Left cardiac atrium (tissue), 4 donors: ENCODE measurements around the gene ACOXL. TPM values are rescaled to one million over a fixed set of nuclear protein-coding genes. Genes with fewer than 3 reads are reported as not detected.

Source experiments
- ATAC-seq, 2 donors: fragments of 200-7000 bp; cut with Tn5 transposase; one replicate each; pipeline ENCODE4 v1.9.1; 2020; ENCODE audit warnings: mild to moderate bottlenecking in 2 of 2, moderate library complexity in 2 of 2
- DNase-seq: peaks from one replicate; pipeline ENCODE4 v3.0.0-alpha.2; 2020
- intact Hi-C, 2 donors: fragments of 100-400 bp; cut with DNase I; formaldehyde crosslinking; loops; one replicate each; pipeline versions ENCODE4 v1.14.1 to v1.15.1; 2022 to 2023
- total RNA-seq, 2 donors: library from RNA; stranded (reverse); fragmentation: NEBNext Ultra II Directional; extraction: Animal tissue kit (Norgen Biotek cat#: 25700); gene quantifications; one replicate each; pipeline ENCODE4 v1.2.1, GENCODE V29; 2021
- donor health status: DM: no; HTN: yes; CAD: no.
- donor health status: DM: no; HTN: yes; CAD: no; lungs with severe emphysema.
- donor health status: DM: yes; HTN: yes; CAD: no.
- donor health status: Dilated cardiomyopathy.

Gene ACOXL
- total RNA-seq, 2 donors from 2014 or later = 0.12 TPM; not detected in 1

GRCh38 chr2:111140815-111141214 is 408.4 kb downstream of the ACOXL start:
- ATAC-seq (no peak), DNase-seq (no peak)
- intact Hi-C loops = no loop called here

- intact Hi-C loops = no loop called here
- ATAC-seq (no peak), DNase-seq (no peak)
Measured at GRCh38 chr2:111142101-111142500, 409.7 kb downstream of the ACOXL start.

GRCh38 chr2:111143107-111143842 is 410.9 kb downstream of the ACOXL start:
- ATAC-seq (peak in 1 of 2 donors; percentile 49), DNase-seq (no peak)
- intact Hi-C loops = no loop called here

GRCh38 chr2:111143843-111144198 is 411.4 kb downstream of the ACOXL start:
- DNase-seq (no peak), ATAC-seq (no peak)
- intact Hi-C loops = no loop called here

GRCh38 chr2:111145103-111145760 is 412.9 kb downstream of the ACOXL start:
- intact Hi-C loops = no loop called here
- ATAC-seq (no peak), DNase-seq (no peak)

GRCh38 chr2:111145951-111146350 is 413.6 kb downstream of the ACOXL start:
- DNase-seq (no peak), ATAC-seq (no peak)
- intact Hi-C loops = no loop called here

GRCh38 chr2:111148225-111148873 is 416.0 kb downstream of the ACOXL start:
- ATAC-seq = no peak

GRCh38 chr2:111148925-111149324 is 416.6 kb downstream of the ACOXL start:
- intact Hi-C loops = no loop called here
- DNase-seq (no peak), ATAC-seq (no peak)

More at GRCh38 chr2:111148225-111148873, 416.0 kb downstream of the ACOXL start:
- intact Hi-C loops = no loop called here
- no peak for DNase-seq

GRCh38 chr2:111149882-111150455 is 417.6 kb downstream of the ACOXL start:
- no peak for DNase-seq
- intact Hi-C loops = no loop called here
- ATAC-seq = no peak

GRCh38 chr2:111154758-111155157 is 422.4 kb downstream of the ACOXL start:
- intact Hi-C loops = no loop called here
- ATAC-seq (no peak), DNase-seq (no peak)

- DNase-seq (no peak), ATAC-seq (no peak)
- intact Hi-C loops = no loop called here
Measured at GRCh38 chr2:111155610-111156009, 423.2 kb downstream of the ACOXL start.

GRCh38 chr2:111156529-111156928 is 424.2 kb downstream of the ACOXL start:
- no peak for ATAC-seq
- DNase-seq = no peak
- intact Hi-C loops = no loop called here

GRCh38 chr2:111157071-111157661 is 424.8 kb downstream of the ACOXL start:
- intact Hi-C loops = no loop called here
- ATAC-seq = no peak
- DNase-seq = no peak

- ATAC-seq (no peak), DNase-seq (no peak)
- intact Hi-C loops = no loop called here
Measured at GRCh38 chr2:111157798-111158197, 425.4 kb downstream of the ACOXL start.

GRCh38 chr2:111159641-111160040 is 427.3 kb downstream of the ACOXL start:
- ATAC-seq (no peak), DNase-seq (no peak)
- intact Hi-C loops = no loop called here

- intact Hi-C loops = no loop called here
- peak in 1 of 2 donors; percentile 83 for ATAC-seq
Measured at GRCh38 chr2:111160758-111161157, 428.4 kb downstream of the ACOXL start.

GRCh38 chr2:111161971-111162370 is 429.6 kb downstream of the ACOXL start:
- ATAC-seq = peak; percentile 81 to 84
- intact Hi-C loops = no loop called here
- DNase-seq = peak; percentile 63

More at GRCh38 chr2:111160758-111161157, 428.4 kb downstream of the ACOXL start:
- DNase-seq = no peak

GRCh38 chr2:111162718-111163331 is 430.5 kb downstream of the ACOXL start:
- intact Hi-C loops = no loop called here
- no peak for DNase-seq
- ATAC-seq = no peak

- ATAC-seq (no peak), DNase-seq (no peak)
- intact Hi-C loops = no loop called here
Measured at GRCh38 chr2:111164078-111164477, 431.7 kb downstream of the ACOXL start.
